HG03558 (cell line): Measurements from ENCODE around the gene UGT2B17.
A peak's percentile ranks its signal among the peaks of the same experiment; 100 is the strongest.
"Not testable (repeated sequence)": the region's sequence is repeated elsewhere in the genome, so short reads cannot be mapped to it uniquely, and the experiment has no call there.

Source experiments
- ATAC-seq: cut with Tn5 transposase; IDR thresholded peaks from one replicate; pipeline ENCODE4 v1.9.1; 2021; ENCODE audit warnings: moderate number of reproducible peaks; ENCODE audit not compliant: unreplicated experiment; ENCODE audit errors: extremely low read depth

UGT2B17 gene

GRCh38 chr4:68576272-68577125 lies at the start of gene UGT2B17:
Gene UGT2B17, minus strand, starts transcription at chr4:68576322. Its CDS starts 7,838 bp downstream, at chr4:68568484.
- ATAC-seq: peak; percentile 96

- ATAC-seq: peak; percentile 64
Observed at GRCh38 chr4:68622731-68623130, 46.6 kb upstream of the UGT2B17 start.

DNA sequence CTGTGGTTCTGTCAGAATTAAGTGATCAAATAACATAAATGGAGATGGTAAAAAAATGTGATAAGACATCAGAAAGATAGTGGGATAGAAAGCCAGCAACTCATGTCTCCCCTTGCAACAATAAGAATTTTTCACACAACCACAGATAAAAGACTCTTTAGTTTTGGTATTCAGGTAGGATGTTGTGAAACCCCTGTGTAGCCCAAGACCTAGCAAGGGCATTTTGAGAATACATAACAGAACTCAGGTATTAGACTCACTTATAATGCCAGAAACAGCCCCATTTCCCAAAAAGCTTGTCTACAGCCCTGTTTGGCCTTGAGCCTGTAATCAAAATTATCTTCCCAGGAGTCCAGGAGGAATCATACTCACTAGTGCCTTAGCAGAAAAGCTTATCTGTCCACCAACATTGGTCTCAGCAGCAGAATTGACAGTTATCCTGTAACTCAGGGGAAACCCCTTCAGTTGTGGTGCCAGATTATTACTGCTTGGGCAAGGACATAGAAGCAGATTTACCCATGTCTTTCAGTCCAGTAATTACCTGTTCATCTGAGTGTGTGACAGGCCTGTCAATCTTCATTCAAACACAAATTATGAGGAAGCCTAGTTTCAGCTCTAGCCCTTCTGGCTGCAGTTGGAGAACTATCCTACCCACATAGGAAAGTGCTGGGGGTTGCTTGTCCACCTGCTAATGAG lies 41.0 kb upstream of the UGT2B17 start:
- no peak for ATAC-seq

GRCh38 chr4:68615699-68616422 lies 39.7 kb upstream of the UGT2B17 start:
- no peak for ATAC-seq

GRCh38 chr4:68613752-68614151 lies 37.6 kb upstream of the UGT2B17 start:
- ATAC-seq: no peak

DNA sequence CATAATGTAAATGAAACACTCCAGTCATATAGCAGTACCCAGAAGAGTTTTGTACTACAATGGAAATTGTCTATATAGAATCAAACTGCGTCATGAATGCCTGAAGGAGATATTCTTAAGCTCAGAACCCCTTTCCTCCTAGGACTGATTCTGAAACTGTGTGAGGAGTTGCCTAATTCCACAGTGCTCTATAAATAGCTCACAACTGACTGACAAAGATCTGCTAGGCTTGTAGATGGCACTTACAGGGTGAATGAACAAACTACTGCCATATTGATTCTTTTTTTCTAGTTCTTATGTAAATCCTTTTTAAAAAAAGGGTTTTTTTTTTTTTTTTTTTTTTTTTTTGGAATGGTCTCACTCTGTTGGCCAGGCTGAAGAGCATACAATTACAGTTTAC lies 30.1 kb upstream of the UGT2B17 start:
- no peak for ATAC-seq

GRCh38 chr4:68599150-68599549 lies 23.0 kb upstream of the UGT2B17 start:
- no peak for ATAC-seq

- no peak for ATAC-seq
Observed at GRCh38 chr4:68597482-68597881, 21.4 kb upstream of the UGT2B17 start.

DNA sequence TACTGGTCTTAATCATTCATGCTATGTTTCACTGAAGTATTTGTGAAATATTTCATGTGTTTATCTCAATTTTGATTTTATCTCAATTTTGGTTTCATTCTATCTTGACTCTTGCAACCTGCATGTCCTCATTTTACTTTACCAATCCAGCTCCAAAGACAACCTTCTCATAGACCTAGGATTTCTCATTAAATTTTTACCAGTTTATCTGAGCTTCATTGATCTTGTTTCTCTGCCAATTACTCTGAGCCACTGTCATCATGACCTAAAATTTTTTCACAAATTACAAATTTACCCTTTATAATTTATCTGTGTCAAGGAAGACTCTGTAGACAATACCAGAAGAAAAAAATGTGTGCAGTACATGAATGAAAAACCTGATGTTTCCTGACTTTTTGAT lies 18.6 kb upstream of the UGT2B17 start:
- ATAC-seq: no peak

GRCh38 chr4:68593112-68593511 lies 17.0 kb upstream of the UGT2B17 start:
- ATAC-seq: no peak

DNA sequence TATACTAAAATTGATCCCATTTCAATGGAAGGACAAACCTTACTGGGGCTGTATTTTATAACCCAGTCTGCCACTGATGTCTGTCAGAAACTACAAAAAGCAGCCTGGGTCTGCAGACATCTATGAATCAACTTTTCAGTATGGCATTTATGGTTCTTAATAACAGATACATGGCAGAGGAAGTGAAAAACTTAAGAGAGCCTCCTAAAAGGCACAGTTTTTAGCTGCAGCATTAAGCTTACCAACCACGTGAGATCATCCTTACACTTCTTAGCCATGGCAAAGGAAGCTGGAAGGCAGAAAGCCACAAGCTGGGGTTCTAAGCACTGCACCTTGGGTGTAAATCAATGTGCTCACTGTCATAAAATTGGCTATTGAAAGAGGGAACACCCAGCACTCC lies 16.6 kb upstream of the UGT2B17 start:
- ATAC-seq: no peak

DNA sequence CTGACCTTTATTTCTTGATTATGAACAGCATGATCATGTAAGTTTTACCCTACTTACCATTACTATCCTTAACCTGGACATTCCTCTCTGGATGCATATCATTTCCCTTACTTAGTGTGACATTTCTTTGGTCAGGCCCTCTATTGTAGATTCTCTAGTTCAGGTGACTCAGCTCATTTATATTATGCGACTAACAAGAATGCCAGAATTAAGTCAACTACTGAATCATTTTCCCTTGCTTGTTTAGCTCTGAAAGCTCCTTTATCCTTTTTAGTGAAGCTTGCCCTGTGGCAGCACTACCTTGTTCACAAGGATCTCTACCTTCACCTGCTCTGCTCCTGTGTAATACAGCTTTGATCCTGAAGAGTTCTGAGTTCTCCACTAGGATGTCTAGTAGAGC lies 15.1 kb upstream of the UGT2B17 start:
- ATAC-seq: no peak

DNA sequence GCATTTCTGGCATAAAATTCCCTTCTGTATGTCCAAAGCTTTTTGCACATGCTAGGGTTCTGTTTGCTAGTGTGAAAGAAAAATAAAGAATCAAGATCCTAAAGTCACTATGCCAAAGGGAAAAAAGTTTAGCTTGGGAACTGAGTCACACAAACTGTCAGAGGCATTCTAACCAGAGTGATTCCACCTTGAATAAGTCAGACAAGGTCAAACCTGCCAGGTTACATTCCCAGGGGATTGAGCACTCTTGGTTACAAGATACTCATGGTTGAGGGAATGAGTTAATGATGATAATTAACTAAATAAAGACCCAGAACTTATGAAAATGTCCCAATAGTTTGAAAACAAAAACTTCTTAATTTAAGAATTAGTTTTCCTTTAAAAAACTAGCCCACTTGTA lies 13.7 kb upstream of the UGT2B17 start:
- ATAC-seq: no peak

GRCh38 chr4:68582339-68582717 lies 6.2 kb upstream of the UGT2B17 start:
- ATAC-seq: no peak

- ATAC-seq: no peak
Observed at GRCh38 chr4:68581383-68582338, 5.5 kb upstream of the UGT2B17 start.

DNA sequence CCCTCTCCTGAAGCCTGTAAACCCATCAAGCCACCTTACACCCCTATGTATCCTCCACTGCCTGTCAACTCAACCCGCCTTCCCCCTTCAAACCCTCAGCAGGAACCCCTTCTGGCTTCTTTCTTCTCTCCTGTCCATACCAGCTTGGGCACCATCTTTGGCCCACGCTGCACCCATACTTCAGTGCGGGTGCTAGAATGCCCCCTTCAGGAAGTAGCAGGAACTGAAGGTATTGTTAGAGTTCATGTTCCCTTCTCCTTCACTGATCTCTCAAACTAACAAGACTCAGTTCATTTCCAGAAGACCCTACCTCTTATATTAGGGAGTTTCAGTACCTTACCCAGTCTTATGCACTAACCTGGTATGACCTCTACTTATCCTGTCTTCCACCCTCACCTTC lies 1.5 kb upstream of the UGT2B17 start:
- no peak for ATAC-seq

- not testable (repeated sequence) for ATAC-seq
Observed at GRCh38 chr4:68575636-68576035, 486 bp downstream of the UGT2B17 start.

GRCh38 chr4:68575081-68575480 lies 1.0 kb downstream of the UGT2B17 start:
- no peak for ATAC-seq

GRCh38 chr4:68572653-68573170 lies 3.4 kb downstream of the UGT2B17 start:
- no peak for ATAC-seq

DNA sequence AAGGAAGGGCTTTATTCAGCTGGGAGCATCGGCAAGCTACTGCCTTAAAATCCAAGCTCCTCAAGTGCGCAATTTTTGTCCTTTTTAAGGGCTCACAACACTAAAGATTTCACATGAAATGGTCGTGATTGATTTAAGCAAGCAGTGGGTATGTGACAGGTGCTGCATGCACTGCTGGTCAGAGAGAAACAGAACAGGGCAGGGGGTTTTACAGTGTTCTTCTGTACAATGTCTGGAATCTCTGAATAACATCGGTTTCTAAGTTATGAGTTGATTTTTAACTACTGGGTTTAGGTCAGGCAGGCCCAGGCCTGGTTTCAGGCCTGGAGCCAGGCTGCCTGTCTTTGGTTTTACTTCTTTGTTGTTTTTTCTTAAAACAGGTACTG lies 6.0 kb downstream of the UGT2B17 start:
- no peak for ATAC-seq
